Naive thymus-derived CD4-positive, alpha-beta T cell (primary cell): ENCODE results near the gene EXOC6. TPM values are rescaled to one million over a fixed set of nuclear protein-coding genes. Genes with fewer than 3 reads are reported as not detected.
A peak's percentile ranks its signal among the peaks of the same experiment; 100 is the strongest.

Experiments used
- ATAC-seq: fragments of 150-1000 bp; cut with Tn5 transposase; 2 replicates; pipeline ENCODE4 v1.10.0; 2021; ENCODE audit warnings: mild to moderate bottlenecking, moderate library complexity
- CTCF ChIA-PET: fragments of 350-600 bp; sonication (Branson Sonifier 250); formaldehyde crosslinking; loops from one replicate; lab custom pipeline; 2021; ENCODE audit warnings: antibody characterized with exemption; lab: Charles Lee
- POLR2A ChIA-PET: fragments of 350-600 bp; sonication (Branson Sonifier 250); formaldehyde crosslinking; loops from one replicate; lab custom pipeline; 2021; ENCODE audit warnings: antibody characterized with exemption, inconsistent platforms; lab: Charles Lee
- DNase-seq, 9 donors: peaks; one replicate each; pipeline versions ENCODE4 v3.0.0 to v3.0.0-alpha.2; 2020 to 2022; ENCODE audit warnings: mixed read lengths in 1 of 9
- H3K27ac ChIP-seq: one replicate; pipeline ENCODE4 v1.7.0; 2013; ENCODE audit warnings: mild to moderate bottlenecking, low read depth, low read length, moderate library complexity
- H3K27me3 ChIP-seq, 2 donors: one replicate each; pipeline ENCODE4 v1.7.0; 2013; ENCODE audit warnings: low read length in 2 of 2, mild to moderate bottlenecking in 2 of 2, moderate library complexity in 2 of 2; ENCODE audit not compliant: control insufficient read depth in 2 of 2, insufficient read depth in 2 of 2
- H3K36me3 ChIP-seq, 3 experiments: 1 replicate in 2 of 3; 2 replicates in 1 of 3; pipeline ENCODE4 v1.7.0; 2013; ENCODE audit warnings: low read length in 3 of 3, mild to moderate bottlenecking in 3 of 3, moderate library complexity in 1 of 3; ENCODE audit not compliant: insufficient read depth in 3 of 3, control insufficient read depth in 2 of 3
- H3K4me1 ChIP-seq, 2 donors: one replicate each; pipeline ENCODE4 v1.7.0; 2013; ENCODE audit warnings: low read length in 2 of 2, mild to moderate bottlenecking in 2 of 2, moderate library complexity in 1 of 2; ENCODE audit not compliant: control insufficient read depth in 2 of 2, insufficient read depth in 2 of 2
- H3K4me3 ChIP-seq: 2 replicates; pipeline ENCODE4 v1.7.0; 2013; ENCODE audit warnings: mild to moderate bottlenecking, low read length
- H3K9me3 ChIP-seq, 3 experiments: 1 replicate in 2 of 3; 2 replicates in 1 of 3; pipeline ENCODE4 v1.7.0; 2013; ENCODE audit warnings: low read length in 3 of 3; ENCODE audit not compliant: control insufficient read depth in 2 of 3
- H3K27ac Mint-ChIP-seq, 9 donors: one replicate each; pipeline ENCODE4 v1.8.0; 2020 to 2022; ENCODE audit warnings: mixed read lengths in 9 of 9, mild to moderate bottlenecking in 8 of 9, moderate library complexity in 5 of 9, inconsistent platforms in 2 of 9
- H3K27me3 Mint-ChIP-seq, 5 donors: one replicate each; pipeline ENCODE4 v1.8.0; 2021 to 2022; ENCODE audit warnings: mixed read lengths in 5 of 5, mild to moderate bottlenecking in 1 of 5
- H3K36me3 Mint-ChIP-seq, 5 donors: one replicate each; pipeline ENCODE4 v1.8.0; 2020 to 2022; ENCODE audit warnings: mixed read lengths in 5 of 5, mild to moderate bottlenecking in 3 of 5, inconsistent platforms in 1 of 5
- H3K4me1 Mint-ChIP-seq, 7 donors: one replicate each; pipeline ENCODE4 v1.8.0; 2020 to 2022; ENCODE audit warnings: mixed read lengths in 7 of 7, mild to moderate bottlenecking in 3 of 7, inconsistent platforms in 1 of 7
- H3K4me3 Mint-ChIP-seq, 10 donors: one replicate each; pipeline ENCODE4 v1.8.0; 2020 to 2022; ENCODE audit warnings: mild to moderate bottlenecking in 10 of 10, mixed read lengths in 10 of 10, moderate library complexity in 6 of 10, inconsistent platforms in 2 of 10
- H3K9me3 Mint-ChIP-seq, 11 donors: one replicate each; pipeline ENCODE4 v1.8.0; 2020 to 2022; ENCODE audit warnings: mixed read lengths in 11 of 11, mild to moderate bottlenecking in 4 of 11, inconsistent platforms in 1 of 11, moderate library complexity in 1 of 11
- intact Hi-C, 2 donors: fragments of 100-400 bp; cut with micrococcal nuclease; formaldehyde crosslinking; loops; one replicate each; pipeline ENCODE4 v1.15.1; 2023
- polyA plus RNA-seq, 2 donors: library from polyadenylated mRNA; unstranded; fragments of 300-500 nt; fragmentation: Illumina TruSeq; gene quantifications; one replicate each; pipeline ENCODE4 v1.2.3, GENCODE V29; 2021
- total RNA-seq, 6 experiments: library from RNA in 5 of 6; stranded (reverse) in 5 of 6; gene quantifications; 1 replicate in 5 of 6; 2 replicates in 1 of 6; pipeline ENCODE4 v1.2.3 and lab custom pipeline; 2021 to 2026

Gene EXOC6
- total and polyA plus RNA-seq, 7 experiments from 2014 or later, result 5.8 to 12.1 (median 9.8) TPM

- ATAC-seq, result no peak
- Mint-ChIP-seq H3K36me3 (peaks cover 0 to 5% (median 0%) of the 10 kb centered on the region in 5 donors), H3K4me3 (peak overlapping the region; percentile 81 to 93 (median 87)), H3K4me1 (peaks cover 9 to 50% (median 38%) of the 10 kb centered on the region in 7 donors), H3K27me3 (no peaks in the 10 kb centered on the region), H3K9me3 (peaks cover 0 to 4% (median 0%) of the 10 kb centered on the region in 11 donors), H3K27ac (peak overlapping the region; percentile 56 to 92 (median 83))
- Histone ChIP-seq H3K4me1 (peaks cover 7 to 19% of the 10 kb centered on the region in 2 donors), H3K27me3 (no peaks in the 10 kb centered on the region), H3K9me3 (no peaks in the 10 kb centered on the region), H3K27ac (peak overlapping the region; percentile 95), H3K36me3 (no peaks in the 10 kb centered on the region), H3K4me3 (peak overlapping the region; percentile 70)
- POLR2A ChIA-PET, result interaction anchor here (0.5 to 2.2 kb wide), 6 partner anchors 22 to 259 kb away, joined by 3 to 13 read pairs (median 4); partner anchors contain the start of gene KIF11
- intact Hi-C loops, result loop anchor here (1.0 to 10.0 kb wide), 8 partner anchors 277 to 1974 kb away; partner anchors contain the start of genes FRA10AC1 (in 2 of the 2), BTAF1 (in 1 of the 2), CPEB3 (in 1 of the 2) and FGFBP3 (in 1 of the 2)
- no peak for DNase-seq
- CTCF ChIA-PET, result interaction anchor here (0.6 to 1.9 kb wide), 3 partner anchors 13 to 1037 kb away, joined by 3 to 4 read pairs (median 3); no protein-coding TSS in a partner anchor
These were observed 860 bp downstream of the EXOC6 start for GRCh38 chr10:92849234-92849525.

DNA sequence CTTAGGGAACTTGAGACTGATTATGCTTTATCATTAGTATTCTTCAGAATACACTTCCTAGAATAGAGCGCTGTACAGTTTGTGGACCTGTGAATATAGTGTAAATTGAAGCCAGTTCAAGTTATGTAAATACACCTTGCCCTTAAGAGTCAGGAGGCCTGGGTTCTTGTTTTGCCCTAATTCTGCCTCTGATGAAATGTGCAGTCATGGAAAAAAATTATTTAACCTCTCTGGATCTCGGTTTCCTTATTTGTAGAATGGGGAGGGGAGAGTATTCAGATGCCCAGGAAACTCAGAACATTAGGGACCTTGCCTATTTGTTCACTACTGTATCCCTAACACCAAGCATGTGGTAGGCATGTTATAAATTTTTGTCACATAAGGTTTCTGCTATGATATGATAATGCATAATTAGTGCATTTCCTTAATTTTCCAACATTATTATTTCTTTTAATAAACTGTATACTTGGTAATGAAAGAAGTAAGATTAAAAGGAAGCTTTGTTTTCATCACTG is 1.3 kb downstream of the EXOC6 start:
- ChIA-PET POLR2A (interaction anchor here (0.5 to 2.2 kb wide), 5 partner anchors 22 to 259 kb away, joined by 3 to 13 read pairs (median 3); partner anchors contain the start of gene KIF11), CTCF (interaction anchor here (0.6 to 1.9 kb wide), 2 partner anchors 29 to 1037 kb away, joined by 3 to 4 read pairs; no protein-coding TSS in a partner anchor)
- no peak for DNase-seq
- Mint-ChIP-seq H3K36me3 (peaks cover 0 to 5% (median 0%) of the 10 kb centered on the region in 5 donors), H3K27me3 (no peaks in the 10 kb centered on the region), H3K4me3 (peak overlapping the region; percentile 81 to 93 (median 87)), H3K27ac (peak overlapping the region; percentile 5 to 92 (median 83)), H3K9me3 (peaks cover 0 to 4% (median 0%) of the 10 kb centered on the region in 11 donors), H3K4me1 (peaks cover 13 to 55% (median 43%) of the 10 kb centered on the region in 7 donors)
- Histone ChIP-seq H3K4me1 (peaks cover 7 to 19% of the 10 kb centered on the region in 2 donors), H3K27me3 (no peaks in the 10 kb centered on the region), H3K9me3 (no peaks in the 10 kb centered on the region), H3K27ac (peak overlapping the region; percentile 95), H3K4me3 (peak overlapping the region; percentile 70), H3K36me3 (no peaks in the 10 kb centered on the region)
- no peak for ATAC-seq
- intact Hi-C loops, result loop anchor here (1.0 to 10.0 kb wide), 9 partner anchors 277 to 1975 kb away; partner anchors contain the start of genes FRA10AC1 (in 2 of the 2), BTAF1 (in 1 of the 2), CPEB3 (in 1 of the 2) and FGFBP3 (in 1 of the 2)

DNA sequence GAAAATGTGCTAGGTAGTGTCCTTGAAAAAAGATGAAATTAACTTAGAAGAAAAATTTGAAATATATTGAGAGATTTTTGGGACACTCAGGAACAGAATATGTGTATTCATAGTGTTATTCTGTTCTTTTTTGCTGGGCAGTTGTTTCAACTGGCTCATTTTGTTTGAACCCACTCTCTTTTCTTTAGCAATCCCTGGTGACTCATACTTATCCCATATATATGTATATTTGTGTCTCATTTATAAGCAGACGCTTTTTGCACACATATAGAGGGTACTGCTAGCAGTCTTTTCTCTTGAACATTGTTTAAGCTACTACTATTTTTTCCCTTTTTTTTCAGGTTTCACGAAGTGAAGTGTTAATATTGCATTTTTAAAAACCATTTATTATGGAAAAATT is 1.9 kb downstream of the EXOC6 start:
- peaks cover 0 to 5% (median under 1%) of the 10 kb centered on the region in 5 donors for H3K36me3 Mint-ChIP-seq
- no peaks in the 10 kb centered on the region for H3K27me3 ChIP-seq
- intact Hi-C loops, result loop anchor here in 1 of 2 donors (10.0 kb wide), 1 partner anchor 605 kb away; no protein-coding TSS in a partner anchor
- CTCF ChIA-PET, result no interaction called here
- H3K9me3 Mint-ChIP-seq, result peaks cover 0 to 4% (median 0%) of the 10 kb centered on the region in 11 donors
- H3K4me3 Mint-ChIP-seq, result peak overlapping the region in 1 of 10 donors; percentile 87
- no peaks in the 10 kb centered on the region for H3K27me3 Mint-ChIP-seq
- no peak overlapping the region for H3K4me3 ChIP-seq
- H3K27ac ChIP-seq, result no peak overlapping the region
- H3K36me3 ChIP-seq, result no peaks in the 10 kb centered on the region
- DNase-seq (no peak), ATAC-seq (no peak)
- H3K9me3 ChIP-seq, result no peaks in the 10 kb centered on the region
- H3K4me1 Mint-ChIP-seq, result peaks cover 16 to 57% (median 46%) of the 10 kb centered on the region in 7 donors
- peaks cover 7 to 19% of the 10 kb centered on the region in 2 donors for H3K4me1 ChIP-seq
- H3K27ac Mint-ChIP-seq, result no peak overlapping the region
- POLR2A ChIA-PET, result interaction anchor here (2.2 kb wide), 1 partner anchor 258 kb away, joined by 8 read pairs; the partner anchor contains the start of gene KIF11

GRCh38 chr10:92851003-92851402 is 2.7 kb downstream of the EXOC6 start:
- DNase-seq (no peak), ATAC-seq (no peak)
- POLR2A ChIA-PET, result no interaction called here
- Mint-ChIP-seq H3K4me3 (no peak overlapping the region), H3K27ac (no peak overlapping the region), H3K27me3 (no peaks in the 10 kb centered on the region), H3K4me1 (peaks cover 16 to 56% (median 44%) of the 10 kb centered on the region in 7 donors), H3K9me3 (peaks cover 0 to 4% (median 0%) of the 10 kb centered on the region in 11 donors), H3K36me3 (peaks cover 0 to 5% (median 3%) of the 10 kb centered on the region in 5 donors)
- H3K4me1 ChIP-seq, result peaks cover 7 to 19% of the 10 kb centered on the region in 2 donors
- H3K4me3 ChIP-seq, result no peak overlapping the region
- H3K27ac ChIP-seq, result no peak overlapping the region
- H3K9me3 ChIP-seq, result no peaks in the 10 kb centered on the region
- CTCF ChIA-PET, result interaction anchor here (1.1 kb wide), 1 partner anchor 28 kb away, joined by 3 read pairs; no protein-coding TSS in a partner anchor
- intact Hi-C loops, result loop anchor here in 1 of 2 donors (10.0 kb wide), 1 partner anchor 606 kb away; no protein-coding TSS in a partner anchor
- no peaks in the 10 kb centered on the region for H3K27me3 ChIP-seq
- no peaks in the 10 kb centered on the region for H3K36me3 ChIP-seq

- intact Hi-C loops, result loop anchor here in 1 of 2 donors (10.0 kb wide), 1 partner anchor 611 kb away; no protein-coding TSS in a partner anchor
- no peak overlapping the region for H3K4me3 ChIP-seq
- peaks cover 0 to 34% (median 22%) of the 10 kb centered on the region in 7 donors for H3K4me1 Mint-ChIP-seq
- H3K36me3 ChIP-seq, result no peaks in the 10 kb centered on the region
- peaks cover 0 to 20% (median 0%) of the 10 kb centered on the region in 3 experiments for H3K9me3 ChIP-seq
- peaks cover 0 to 40% (median 22%) of the 10 kb centered on the region in 11 donors for H3K9me3 Mint-ChIP-seq
- H3K27me3 ChIP-seq, result no peaks in the 10 kb centered on the region
- no peaks in the 10 kb centered on the region for H3K27me3 Mint-ChIP-seq
- no peaks in the 10 kb centered on the region for H3K4me1 ChIP-seq
- no peak overlapping the region for H3K4me3 Mint-ChIP-seq
- no peak for DNase-seq
- no peak overlapping the region for H3K27ac ChIP-seq
- ChIA-PET CTCF (no interaction called here), POLR2A (no interaction called here)
- ATAC-seq, result no peak
- H3K27ac Mint-ChIP-seq, result no peak overlapping the region
- peaks cover 13 to 35% (median 30%) of the 10 kb centered on the region in 5 donors for H3K36me3 Mint-ChIP-seq
These were observed 7.2 kb downstream of the EXOC6 start for GRCh38 chr10:92855560-92855959.

DNA sequence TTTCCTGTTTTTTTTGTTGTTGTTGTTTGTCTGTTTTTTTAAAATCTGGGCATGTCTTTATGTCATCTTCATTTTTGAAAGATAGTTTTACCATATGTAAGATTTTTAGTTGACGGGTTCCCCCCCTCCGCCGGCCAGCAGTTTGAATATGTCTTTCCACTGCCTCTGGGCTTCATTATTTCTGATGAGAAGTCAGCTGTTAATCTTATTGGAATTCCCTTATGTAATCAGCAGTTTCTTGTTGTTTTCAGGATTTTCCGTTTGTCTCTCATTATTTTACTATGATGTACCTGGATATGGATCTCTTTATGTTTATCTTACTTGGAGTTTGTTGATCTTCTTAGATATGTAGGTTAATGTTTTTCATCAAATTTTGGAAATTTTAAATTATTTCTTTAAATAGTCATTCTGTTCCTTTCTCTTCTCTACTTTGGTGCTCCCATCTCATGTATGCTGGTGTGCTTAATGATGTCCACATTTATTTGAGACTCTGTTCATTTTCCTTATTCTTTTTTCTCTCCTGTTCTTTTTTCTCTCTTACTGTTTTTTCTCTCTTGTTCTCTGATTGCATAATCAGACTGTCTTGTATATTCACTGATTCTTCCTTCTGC is 9.7 kb downstream of the EXOC6 start:
- H3K4me1 Mint-ChIP-seq, result peaks cover 2 to 40% (median 22%) of the 10 kb centered on the region in 7 donors
- intact Hi-C loops, result loop anchor here in 1 of 2 donors (10.0 kb wide), 1 partner anchor 613 kb away; no protein-coding TSS in a partner anchor
- H3K4me3 Mint-ChIP-seq, result no peak overlapping the region
- H3K36me3 Mint-ChIP-seq, result peaks cover 13 to 46% (median 40%) of the 10 kb centered on the region in 5 donors
- DNase-seq (no peak), ATAC-seq (no peak)
- H3K9me3 Mint-ChIP-seq, result peaks cover 0 to 44% (median 24%) of the 10 kb centered on the region in 11 donors
- Histone ChIP-seq H3K9me3 (peaks cover 0 to 20% (median 0%) of the 10 kb centered on the region in 3 experiments), H3K4me3 (no peak overlapping the region), H3K27me3 (no peaks in the 10 kb centered on the region), H3K27ac (no peak overlapping the region), H3K36me3 (no peaks in the 10 kb centered on the region), H3K4me1 (no peaks in the 10 kb centered on the region)
- H3K27me3 Mint-ChIP-seq, result no peaks in the 10 kb centered on the region
- peak overlapping the region in 1 of 9 donors; percentile 5 for H3K27ac Mint-ChIP-seq
- ChIA-PET CTCF (no interaction called here), POLR2A (no interaction called here)
